Progenitor cell of endocrine pancreas (in vitro differentiated cells): ENCODE results near the gene ATG9B. TPM values are rescaled to one million over a fixed set of nuclear protein-coding genes. Genes with fewer than 3 reads are reported as not detected.
"Not testable (repeated sequence)": the region's sequence is repeated elsewhere in the genome, so short reads cannot be mapped to it uniquely, and the experiment has no call there.

ENCODE experiments used
- DNase-seq: peaks from one replicate; pipeline ENCODE4 v3.0.0; 2021; ENCODE audit warnings: low spot score; ENCODE audit not compliant: unreplicated experiment
- H3K27ac Mint-ChIP-seq: 2 replicates; pipeline ENCODE4 v1.8.0; 2021; ENCODE audit warnings: mild to moderate bottlenecking, moderate library complexity, mixed read lengths
- H3K27me3 Mint-ChIP-seq: 2 replicates; pipeline ENCODE4 v1.8.0; 2021; ENCODE audit warnings: mixed read lengths
- H3K36me3 Mint-ChIP-seq: 2 replicates; pipeline ENCODE4 v1.8.0; 2022; ENCODE audit warnings: mixed read lengths; ENCODE audit not compliant: insufficient read depth
- H3K4me1 Mint-ChIP-seq: 2 replicates; pipeline ENCODE4 v1.8.0; 2021; ENCODE audit warnings: low read depth, mixed read lengths
- H3K4me3 Mint-ChIP-seq: 2 replicates; pipeline ENCODE4 v1.8.0; 2021; ENCODE audit warnings: low read depth, mild to moderate bottlenecking, moderate library complexity, mixed read lengths
- H3K9me3 Mint-ChIP-seq: 2 replicates; pipeline ENCODE4 v1.8.0; 2021; ENCODE audit warnings: low read depth, mixed read lengths
- total RNA-seq: library from RNA; stranded (reverse); gene quantifications from 2 replicates; pipeline ENCODE4 v1.2.1, GENCODE V29; 2021
- TF ChIP-seq, protein P1 (sequence below): fragments of 200-600 bp; sonication (generic); IDR thresholded peaks from one replicate; pipeline ENCODE4 v1.5.0; 2021; ENCODE audit warnings: antibody characterized with exemption, mild to moderate bottlenecking; ENCODE audit not compliant: unreplicated experiment

ATG9B gene
- total RNA-seq, 1 donor from 2014 or later, result 0.79 TPM

- no peaks in the 10 kb centered on the region for H3K9me3 Mint-ChIP-seq
- DNase-seq, result no peak
- H3K27ac Mint-ChIP-seq, result peak overlapping the region; percentile 23
- H3K4me3 Mint-ChIP-seq, result no peak overlapping the region
- no peaks in the 10 kb centered on the region for H3K36me3 Mint-ChIP-seq
- H3K27me3 Mint-ChIP-seq, result peaks cover 70% of the 10 kb centered on the region
- TF ChIP-seq, protein P1, sequence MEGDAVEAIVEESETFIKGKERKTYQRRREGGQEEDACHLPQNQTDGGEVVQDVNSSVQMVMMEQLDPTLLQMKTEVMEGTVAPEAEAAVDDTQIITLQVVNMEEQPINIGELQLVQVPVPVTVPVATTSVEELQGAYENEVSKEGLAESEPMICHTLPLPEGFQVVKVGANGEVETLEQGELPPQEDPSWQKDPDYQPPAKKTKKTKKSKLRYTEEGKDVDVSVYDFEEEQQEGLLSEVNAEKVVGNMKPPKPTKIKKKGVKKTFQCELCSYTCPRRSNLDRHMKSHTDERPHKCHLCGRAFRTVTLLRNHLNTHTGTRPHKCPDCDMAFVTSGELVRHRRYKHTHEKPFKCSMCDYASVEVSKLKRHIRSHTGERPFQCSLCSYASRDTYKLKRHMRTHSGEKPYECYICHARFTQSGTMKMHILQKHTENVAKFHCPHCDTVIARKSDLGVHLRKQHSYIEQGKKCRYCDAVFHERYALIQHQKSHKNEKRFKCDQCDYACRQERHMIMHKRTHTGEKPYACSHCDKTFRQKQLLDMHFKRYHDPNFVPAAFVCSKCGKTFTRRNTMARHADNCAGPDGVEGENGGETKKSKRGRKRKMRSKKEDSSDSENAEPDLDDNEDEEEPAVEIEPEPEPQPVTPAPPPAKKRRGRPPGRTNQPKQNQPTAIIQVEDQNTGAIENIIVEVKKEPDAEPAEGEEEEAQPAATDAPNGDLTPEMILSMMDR, result no peak
- H3K4me1 Mint-ChIP-seq, result peaks cover 3% of the 10 kb centered on the region
Measured at GRCh38 chr7:151012031-151012692, 12.1 kb downstream of the ATG9B start.

- not testable (repeated sequence) for H3K27ac Mint-ChIP-seq, H3K9me3 Mint-ChIP-seq, DNase-seq, H3K4me3 Mint-ChIP-seq, H3K36me3 Mint-ChIP-seq, H3K4me1 Mint-ChIP-seq
- H3K27me3 Mint-ChIP-seq, result peaks cover 66% of the 10 kb centered on the region
Measured at GRCh38 chr7:151011616-151012015, 12.7 kb downstream of the ATG9B start.

- no peak for DNase-seq
- no peaks in the 10 kb centered on the region for H3K9me3 Mint-ChIP-seq
- H3K4me3 Mint-ChIP-seq, result no peak overlapping the region
- H3K27me3 Mint-ChIP-seq, result peaks cover 60% of the 10 kb centered on the region
- TF ChIP-seq, protein P1, result no peak
- H3K36me3 Mint-ChIP-seq, result no peaks in the 10 kb centered on the region
- H3K27ac Mint-ChIP-seq, result no peak overlapping the region
- H3K4me1 Mint-ChIP-seq, result peaks cover 3% of the 10 kb centered on the region
Measured at GRCh38 chr7:151011097-151011409, 13.2 kb downstream of the ATG9B start.

- Mint-ChIP-seq H3K4me3 (no peak overlapping the region), H3K27ac (no peak overlapping the region), H3K9me3 (no peaks in the 10 kb centered on the region), H3K27me3 (peaks cover 55% of the 10 kb centered on the region), H3K36me3 (no peaks in the 10 kb centered on the region), H3K4me1 (peaks cover 3% of the 10 kb centered on the region)
- TF ChIP-seq, protein P1, result no peak
- no peak for DNase-seq
Measured at GRCh38 chr7:151010307-151011096, 13.8 kb downstream of the ATG9B start.

- no peaks in the 10 kb centered on the region for H3K36me3 Mint-ChIP-seq
- peaks cover 3% of the 10 kb centered on the region for H3K4me1 Mint-ChIP-seq
- no peaks in the 10 kb centered on the region for H3K9me3 Mint-ChIP-seq
- TF ChIP-seq, protein P1, result no peak
- H3K27ac Mint-ChIP-seq, result no peak overlapping the region
- DNase-seq, result no peak
- H3K27me3 Mint-ChIP-seq, result peaks cover 50% of the 10 kb centered on the region
- no peak overlapping the region for H3K4me3 Mint-ChIP-seq
Measured at GRCh38 chr7:151010037-151010306, 14.3 kb downstream of the ATG9B start.
